OCI-LY7 (cell line): Measurements from ENCODE around the gene SPG7.

ENCODE experiments used
- EZH2phosphoT487 ChIP-seq: fragments of 200-600 bp; sonication (generic); IDR thresholded peaks from 2 replicates; pipeline ENCODE4 v1.6.1; 2018; ENCODE audit warnings: low read depth, borderline replicate concordance, mild to moderate bottlenecking, mixed run types, antibody characterized with exemption, low read length, moderate library complexity, mixed read lengths
- TF ChIP-seq, protein P1 (sequence below): fragments of 200-600 bp; sonication (generic); conservative IDR thresholded peaks from 2 replicates; pipeline ENCODE4 v1.5.1; 2014; ENCODE audit warnings: mild to moderate bottlenecking, antibody characterized with exemption, low read length, moderate library complexity, mixed read lengths

DNA sequence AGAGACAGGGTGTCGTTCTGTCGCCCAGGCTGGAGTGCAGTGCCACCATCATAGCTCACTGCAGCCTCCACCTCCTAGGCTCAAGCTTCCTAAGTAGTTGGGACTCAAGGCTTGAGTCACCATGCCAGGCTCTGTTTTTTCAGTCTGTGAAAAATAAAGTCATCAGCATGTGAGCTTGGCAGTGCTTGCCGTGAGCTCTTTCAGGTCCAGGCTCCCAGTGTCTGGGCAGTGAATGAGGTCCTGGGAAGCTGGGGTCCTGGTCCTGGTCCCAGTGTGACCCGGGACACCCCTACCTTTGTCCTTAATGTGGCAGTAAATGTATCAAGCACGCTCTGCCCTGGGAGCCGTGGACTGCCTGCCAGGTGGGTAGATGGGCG is 29.3 kb downstream of the SPG7 start:
- TF ChIP-seq, protein P1, sequence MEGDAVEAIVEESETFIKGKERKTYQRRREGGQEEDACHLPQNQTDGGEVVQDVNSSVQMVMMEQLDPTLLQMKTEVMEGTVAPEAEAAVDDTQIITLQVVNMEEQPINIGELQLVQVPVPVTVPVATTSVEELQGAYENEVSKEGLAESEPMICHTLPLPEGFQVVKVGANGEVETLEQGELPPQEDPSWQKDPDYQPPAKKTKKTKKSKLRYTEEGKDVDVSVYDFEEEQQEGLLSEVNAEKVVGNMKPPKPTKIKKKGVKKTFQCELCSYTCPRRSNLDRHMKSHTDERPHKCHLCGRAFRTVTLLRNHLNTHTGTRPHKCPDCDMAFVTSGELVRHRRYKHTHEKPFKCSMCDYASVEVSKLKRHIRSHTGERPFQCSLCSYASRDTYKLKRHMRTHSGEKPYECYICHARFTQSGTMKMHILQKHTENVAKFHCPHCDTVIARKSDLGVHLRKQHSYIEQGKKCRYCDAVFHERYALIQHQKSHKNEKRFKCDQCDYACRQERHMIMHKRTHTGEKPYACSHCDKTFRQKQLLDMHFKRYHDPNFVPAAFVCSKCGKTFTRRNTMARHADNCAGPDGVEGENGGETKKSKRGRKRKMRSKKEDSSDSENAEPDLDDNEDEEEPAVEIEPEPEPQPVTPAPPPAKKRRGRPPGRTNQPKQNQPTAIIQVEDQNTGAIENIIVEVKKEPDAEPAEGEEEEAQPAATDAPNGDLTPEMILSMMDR = no peak
- no peak for TF ChIP-seq EZH2phosphoT487
